Measurements from ENCODE around the gene DNASE1.

Gene DNASE1

GRCh38 chr16:3702082-3702481 is 47.6 kb downstream of the DNASE1 start:
- no peak overlapping the region for H3K27ac ChIP-seq
- no peak overlapping the region for H3K4me3 ChIP-seq (ENCODE audit: low read depth, low read length)
- no peak for TF ChIP-seq CTCF (IDR thresholded peaks at IDR 0.05; ENCODE audit: low read depth, low read length)
- H3K9me3 ChIP-seq (ENCODE audit: severe bottlenecking), result no peaks in the 10 kb centered on the region
- no peak for DNase-seq
- H3K27me3 ChIP-seq (ENCODE audit: insufficient read depth, low read depth, severe bottlenecking), result no peaks in the 10 kb centered on the region
- peaks cover 19% of the 10 kb centered on the region for H3K36me3 ChIP-seq

- Histone ChIP-seq H3K27me3 (ENCODE audit: insufficient read depth, low read depth, severe bottlenecking) (no peaks in the 10 kb centered on the region), H3K9me3 (ENCODE audit: severe bottlenecking) (no peaks in the 10 kb centered on the region), H3K27ac (no peak overlapping the region), H3K36me3 (peaks cover 22% of the 10 kb centered on the region), H3K4me3 (ENCODE audit: low read depth, low read length) (no peak overlapping the region)
- no peak for DNase-seq
- TF ChIP-seq CTCF (IDR thresholded peaks at IDR 0.05; ENCODE audit: low read depth, low read length), result no peak
Observed at GRCh38 chr16:3706253-3707012, 51.9 kb downstream of the DNASE1 start.

All from WERI-Rb-1 (cell line).